Ovary (tissue), 3 donors: ENCODE measurements around the gene APOC3.

ENCODE experiments used
- CTCF ChIP-seq, 3 donors: fragments of 450-650 bp in 2 of 3; fragments of 200-600 bp in 1 of 3; IDR thresholded peaks; one replicate each; pipeline versions ENCODE4 v1.5.1 to v1.8.0; 2016 to 2022; ENCODE audit warnings: antibody characterized with exemption in 3 of 3, mild to moderate bottlenecking in 1 of 3
- POLR2A ChIP-seq: fragments of 450-650 bp; IDR thresholded peaks from one replicate; pipeline ENCODE4 v1.6.1; 2017; ENCODE audit warnings: antibody characterized with exemption, mild to moderate bottlenecking, moderate library complexity
- donor health status: DM: no; HTN: no; CAD: no.

- TF ChIP-seq CTCF (IDR thresholded peaks at IDR 0.05), result no peak
- no peak for TF ChIP-seq POLR2A
Measured at GRCh38 chr11:116871248-116871647, 41.5 kb downstream of the APOC3 start.
